Left lung (tissue), 10 donors: ENCODE results near the gene TMC1. TPM values are rescaled to one million over a fixed set of nuclear protein-coding genes. Genes with fewer than 3 reads are reported as not detected.

Experiments used
- ATAC-seq: fragments of 200-7000 bp; cut with Tn5 transposase; one replicate; pipeline ENCODE4 v1.9.1; 2020; ENCODE audit warnings: moderate library complexity
- DNase-seq, 4 donors: peaks; one replicate each; pipeline ENCODE4 v3.0.0-alpha.2; 2013 to 2020
- H3K27ac ChIP-seq, 2 donors: fragments of 200-600 bp; sonication (generic) in 1 of 2; one replicate each; pipeline versions ENCODE4 v1.5.0 to v1.8.0; 2020 to 2021
- H3K27me3 ChIP-seq, 2 donors: fragments of 200-600 bp; sonication (generic) in 1 of 2; one replicate each; pipeline versions ENCODE4 v1.5.0 to v1.8.0; 2020 to 2021
- H3K36me3 ChIP-seq, 2 donors: fragments of 200-600 bp; sonication (generic) in 1 of 2; one replicate each; pipeline versions ENCODE4 v1.5.0 to v1.8.0; 2020 to 2021
- H3K4me1 ChIP-seq, 2 donors: fragments of 200-600 bp; one replicate each; pipeline ENCODE4 v1.8.0; 2021
- H3K4me3 ChIP-seq, 2 donors: fragments of 200-600 bp; sonication (generic) in 1 of 2; one replicate each; pipeline versions ENCODE4 v1.5.0 to v1.8.0; 2020 to 2021; ENCODE audit warnings: mild to moderate bottlenecking in 1 of 2
- H3K9me3 ChIP-seq, 2 donors: fragments of 200-600 bp; sonication (generic) in 1 of 2; one replicate each; pipeline versions ENCODE4 v1.5.0 to v1.8.0; 2020 to 2021
- CTCF ChIP-seq, 2 donors: fragments of 200-600 bp; sonication (generic) in 1 of 2; IDR thresholded peaks; one replicate each; pipeline versions ENCODE4 v1.5.0 to v1.8.0; 2021; ENCODE audit warnings: antibody characterized with exemption in 2 of 2
- intact Hi-C, 2 donors: fragments of 100-400 bp; cut with DNase I; formaldehyde crosslinking; loops; one replicate each; pipeline versions ENCODE4 v1.11.2 to v1.14.2; 2022
- polyA plus RNA-seq, 6 donors: library from polyadenylated mRNA; unstranded; fragments of 120-200 nt; gene quantifications; one replicate each; pipeline ENCODE4 v1.2.1, GENCODE V29; 2013; ENCODE audit not compliant: insufficient read length in 6 of 6
- total RNA-seq, 2 donors: library from RNA; stranded (reverse); fragmentation: NEBNext Ultra II Directional; extraction: Animal tissue kit (Norgen Biotek cat#: 25700); gene quantifications; one replicate each; pipeline ENCODE4 v1.2.1, GENCODE V29; 2021
- donor health status: DM: no; HTN: yes; CAD: no.
- donor health status: DM: no; HTN: no; CAD: no.

Gene TMC1
- total and polyA plus RNA-seq, 8 donors, result 0.26 to 0.81 (median 0.55) TPM; not detected in 1

- intact Hi-C loops, result no loop called here
- no peak overlapping the region for H3K4me3 ChIP-seq
- ATAC-seq, result no peak
- no peaks in the 10 kb centered on the region for H3K9me3 ChIP-seq
- DNase-seq, result no peak
- H3K36me3 ChIP-seq, result no peaks in the 10 kb centered on the region
- TF ChIP-seq CTCF (IDR thresholded peaks at IDR 0.05), result no peak
- H3K27ac ChIP-seq, result no peak overlapping the region
- H3K4me1 ChIP-seq, result no peaks in the 10 kb centered on the region
- no peaks in the 10 kb centered on the region for H3K27me3 ChIP-seq
These were observed 100.8 kb downstream of the TMC1 start for GRCh38 chr9:72622186-72622585.

GRCh38 chr9:72623156-72623555, 101.7 kb downstream of the TMC1 start:
- ATAC-seq, result no peak
- TF ChIP-seq CTCF (IDR thresholded peaks at IDR 0.05), result no peak
- H3K4me3 ChIP-seq, result no peak overlapping the region
- H3K4me1 ChIP-seq, result no peaks in the 10 kb centered on the region
- no peaks in the 10 kb centered on the region for H3K27me3 ChIP-seq
- intact Hi-C loops, result no loop called here
- H3K27ac ChIP-seq, result no peak overlapping the region
- no peaks in the 10 kb centered on the region for H3K36me3 ChIP-seq
- H3K9me3 ChIP-seq, result no peaks in the 10 kb centered on the region
- DNase-seq, result no peak

- no peaks in the 10 kb centered on the region for H3K36me3 ChIP-seq
- H3K4me3 ChIP-seq, result no peak overlapping the region
- H3K27me3 ChIP-seq, result no peaks in the 10 kb centered on the region
- DNase-seq (no peak), ATAC-seq (no peak)
- intact Hi-C loops, result no loop called here
- H3K4me1 ChIP-seq, result no peaks in the 10 kb centered on the region
- H3K9me3 ChIP-seq, result no peaks in the 10 kb centered on the region
- TF ChIP-seq CTCF (IDR thresholded peaks at IDR 0.05), result no peak
- H3K27ac ChIP-seq, result no peak overlapping the region
These were observed 105.7 kb downstream of the TMC1 start for GRCh38 chr9:72627147-72627546.

GRCh38 chr9:72627956-72628540, 106.6 kb downstream of the TMC1 start:
- ATAC-seq, result no peak
- intact Hi-C loops, result no loop called here

GRCh38 chr9:72633966-72634365, 112.6 kb downstream of the TMC1 start:
- intact Hi-C loops, result no loop called here
- H3K4me1 ChIP-seq, result no peaks in the 10 kb centered on the region
- ATAC-seq (peak; percentile 51), DNase-seq (no peak)
- peaks cover 0 to 12% of the 10 kb centered on the region in 2 donors for H3K9me3 ChIP-seq
- TF ChIP-seq CTCF (IDR thresholded peaks at IDR 0.05), result no peak
- H3K4me3 ChIP-seq, result no peak overlapping the region
- no peaks in the 10 kb centered on the region for H3K27me3 ChIP-seq
- H3K27ac ChIP-seq, result no peak overlapping the region
- no peaks in the 10 kb centered on the region for H3K36me3 ChIP-seq

More at GRCh38 chr9:72627956-72628540, 106.6 kb downstream of the TMC1 start:
- Histone ChIP-seq H3K9me3 (peaks cover 0 to 1% of the 10 kb centered on the region in 2 donors), H3K27ac (no peak overlapping the region), H3K4me3 (no peak overlapping the region), H3K4me1 (no peaks in the 10 kb centered on the region), H3K27me3 (no peaks in the 10 kb centered on the region), H3K36me3 (no peaks in the 10 kb centered on the region)
- TF ChIP-seq CTCF (IDR thresholded peaks at IDR 0.05), result no peak
- DNase-seq, result no peak
